ENCODE measurements around the gene CEBPG.

Gene CEBPG

DNA sequence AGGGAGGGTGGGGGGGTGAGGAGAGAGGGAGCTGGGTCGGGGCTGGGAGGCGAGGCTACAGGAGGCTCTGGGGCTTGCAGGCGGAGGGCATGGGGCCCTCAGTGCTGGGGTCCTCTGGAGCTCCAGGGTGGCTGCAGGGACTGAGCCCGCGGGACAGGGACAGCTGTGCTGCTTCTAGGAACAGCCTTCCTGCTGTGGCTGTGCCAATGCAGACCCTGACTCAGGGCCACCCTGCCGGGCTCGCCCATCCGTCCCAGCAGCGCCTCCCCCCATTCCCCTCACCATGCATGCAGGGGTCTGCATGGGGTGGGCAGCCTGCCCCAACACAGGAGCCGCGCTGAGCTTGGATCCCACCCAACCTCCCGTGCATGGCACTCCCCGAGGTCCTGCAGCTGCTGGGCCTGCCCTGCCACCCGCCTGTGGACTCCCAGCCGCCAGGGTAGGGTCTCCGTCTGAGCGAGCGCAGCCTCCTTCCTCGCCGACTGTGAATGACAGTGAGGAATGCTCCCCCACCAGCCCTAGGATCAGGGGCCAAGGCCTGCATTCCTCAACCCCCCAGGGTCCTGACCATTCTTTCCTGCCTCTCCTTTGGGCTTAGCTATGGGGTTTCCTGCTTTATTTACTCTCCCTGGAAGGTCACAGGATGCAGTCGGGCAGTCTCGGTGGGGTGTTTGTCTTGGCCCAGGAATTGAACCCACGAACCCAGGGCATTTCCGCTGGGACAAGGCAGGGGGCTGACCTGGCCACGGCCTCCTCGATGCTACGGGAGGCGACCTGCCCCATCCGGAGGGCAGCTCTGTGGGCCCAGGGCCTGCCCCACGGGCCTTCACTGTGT, 23.4 kb downstream of the CEBPG start:
- TF ChIP-seq, protein P1, sequence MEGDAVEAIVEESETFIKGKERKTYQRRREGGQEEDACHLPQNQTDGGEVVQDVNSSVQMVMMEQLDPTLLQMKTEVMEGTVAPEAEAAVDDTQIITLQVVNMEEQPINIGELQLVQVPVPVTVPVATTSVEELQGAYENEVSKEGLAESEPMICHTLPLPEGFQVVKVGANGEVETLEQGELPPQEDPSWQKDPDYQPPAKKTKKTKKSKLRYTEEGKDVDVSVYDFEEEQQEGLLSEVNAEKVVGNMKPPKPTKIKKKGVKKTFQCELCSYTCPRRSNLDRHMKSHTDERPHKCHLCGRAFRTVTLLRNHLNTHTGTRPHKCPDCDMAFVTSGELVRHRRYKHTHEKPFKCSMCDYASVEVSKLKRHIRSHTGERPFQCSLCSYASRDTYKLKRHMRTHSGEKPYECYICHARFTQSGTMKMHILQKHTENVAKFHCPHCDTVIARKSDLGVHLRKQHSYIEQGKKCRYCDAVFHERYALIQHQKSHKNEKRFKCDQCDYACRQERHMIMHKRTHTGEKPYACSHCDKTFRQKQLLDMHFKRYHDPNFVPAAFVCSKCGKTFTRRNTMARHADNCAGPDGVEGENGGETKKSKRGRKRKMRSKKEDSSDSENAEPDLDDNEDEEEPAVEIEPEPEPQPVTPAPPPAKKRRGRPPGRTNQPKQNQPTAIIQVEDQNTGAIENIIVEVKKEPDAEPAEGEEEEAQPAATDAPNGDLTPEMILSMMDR (IDR thresholded peaks at IDR 0.05; ENCODE audit: low read depth, low read length, missing control alignments): no peak
- no peak for DNase-seq (ENCODE audit: extremely low read depth, low read depth)
- H3K4me3 ChIP-seq (replicated peaks; ENCODE audit: low read depth, low read length): no peak overlapping the region

GRCh38 chr19:33397536-33398360, 24.2 kb downstream of the CEBPG start:
- TF ChIP-seq, protein P1 (IDR thresholded peaks at IDR 0.05; ENCODE audit: low read depth, low read length, missing control alignments): peak; percentile 14
- no peak for DNase-seq (ENCODE audit: extremely low read depth, low read depth)
- no peak overlapping the region for H3K4me3 ChIP-seq (replicated peaks; ENCODE audit: low read depth, low read length)

GRCh38 chr19:33398361-33399060, 25.0 kb downstream of the CEBPG start:
- no peak overlapping the region for H3K4me3 ChIP-seq (replicated peaks; ENCODE audit: low read depth, low read length)
- TF ChIP-seq, protein P1 (IDR thresholded peaks at IDR 0.05; ENCODE audit: low read depth, low read length, missing control alignments): no peak
- no peak for DNase-seq (ENCODE audit: extremely low read depth, low read depth)

GRCh38 chr19:33399081-33399744, 25.7 kb downstream of the CEBPG start:
- DNase-seq (ENCODE audit: extremely low read depth, low read depth): no peak
- H3K4me3 ChIP-seq (replicated peaks; ENCODE audit: low read depth, low read length): no peak overlapping the region
- TF ChIP-seq, protein P1 (IDR thresholded peaks at IDR 0.05; ENCODE audit: low read depth, low read length, missing control alignments): no peak

- H3K4me3 ChIP-seq (replicated peaks; ENCODE audit: low read depth, low read length): no peak overlapping the region
- TF ChIP-seq, protein P1 (IDR thresholded peaks at IDR 0.05; ENCODE audit: low read depth, low read length, missing control alignments): no peak
- DNase-seq (ENCODE audit: extremely low read depth, low read depth): no peak
These were observed 26.5 kb downstream of the CEBPG start for GRCh38 chr19:33399745-33400681.
